Left ventricle myocardium inferior (tissue), 1 donor: ENCODE data around the gene GGTA1. TPM values are rescaled to one million over a fixed set of nuclear protein-coding genes. Genes with fewer than 3 reads are reported as not detected.

Source experiments
- DNase-seq: peaks from one replicate; pipeline ENCODE4 v3.0.0-alpha.2; 2020
- H3K27ac ChIP-seq: fragments of 200-600 bp; replicated peaks from 2 replicates; pipeline ENCODE4 v1.8.0; 2021
- H3K27me3 ChIP-seq: fragments of 200-600 bp; 2 replicates; pipeline ENCODE4 v1.8.0; 2021; ENCODE audit warnings: low read depth
- H3K36me3 ChIP-seq: fragments of 200-600 bp; 2 replicates; pipeline ENCODE4 v1.8.0; 2021
- H3K4me1 ChIP-seq: fragments of 200-600 bp; 2 replicates; pipeline ENCODE4 v1.8.0; 2021
- H3K4me3 ChIP-seq: fragments of 200-600 bp; 2 replicates; pipeline ENCODE4 v1.8.0; 2021; ENCODE audit warnings: mild to moderate bottlenecking, moderate library complexity
- H3K9me3 ChIP-seq: fragments of 200-600 bp; replicated peaks from 2 replicates; pipeline ENCODE4 v1.8.0; 2021
- intact Hi-C: fragments of 100-400 bp; cut with micrococcal nuclease; formaldehyde crosslinking; loops from one replicate; pipeline ENCODE4 v1.11.0; 2022
- total RNA-seq: library from RNA; stranded (reverse); fragmentation: NEBNext Ultra II Directional; extraction: Animal tissue kit (Norgen Biotek cat#: 25700); gene quantifications from one replicate; pipeline ENCODE4 v1.2.1, GENCODE V29; 2021
- TF ChIP-seq, protein P1 (sequence below): fragments of 200-600 bp; IDR thresholded peaks from 2 replicates; pipeline ENCODE4 v1.8.0; 2021; ENCODE audit warnings: antibody characterized with exemption, mild to moderate bottlenecking, borderline replicate concordance
- donor health status: DM: no; HTN: yes; CAD: no; lungs with severe emphysema.

Gene GGTA1
- total RNA-seq, 1 donor from 2014 or later: 34.1 TPM

- Histone ChIP-seq H3K27ac (peak overlapping the region; percentile 38), H3K4me1 (peaks cover 49% of the 10 kb centered on the region), H3K27me3 (no peaks in the 10 kb centered on the region), H3K4me3 (no peak overlapping the region), H3K36me3 (peaks cover 3% of the 10 kb centered on the region), H3K9me3 (no peaks in the 10 kb centered on the region)
- no peak for DNase-seq
- TF ChIP-seq, protein P1, sequence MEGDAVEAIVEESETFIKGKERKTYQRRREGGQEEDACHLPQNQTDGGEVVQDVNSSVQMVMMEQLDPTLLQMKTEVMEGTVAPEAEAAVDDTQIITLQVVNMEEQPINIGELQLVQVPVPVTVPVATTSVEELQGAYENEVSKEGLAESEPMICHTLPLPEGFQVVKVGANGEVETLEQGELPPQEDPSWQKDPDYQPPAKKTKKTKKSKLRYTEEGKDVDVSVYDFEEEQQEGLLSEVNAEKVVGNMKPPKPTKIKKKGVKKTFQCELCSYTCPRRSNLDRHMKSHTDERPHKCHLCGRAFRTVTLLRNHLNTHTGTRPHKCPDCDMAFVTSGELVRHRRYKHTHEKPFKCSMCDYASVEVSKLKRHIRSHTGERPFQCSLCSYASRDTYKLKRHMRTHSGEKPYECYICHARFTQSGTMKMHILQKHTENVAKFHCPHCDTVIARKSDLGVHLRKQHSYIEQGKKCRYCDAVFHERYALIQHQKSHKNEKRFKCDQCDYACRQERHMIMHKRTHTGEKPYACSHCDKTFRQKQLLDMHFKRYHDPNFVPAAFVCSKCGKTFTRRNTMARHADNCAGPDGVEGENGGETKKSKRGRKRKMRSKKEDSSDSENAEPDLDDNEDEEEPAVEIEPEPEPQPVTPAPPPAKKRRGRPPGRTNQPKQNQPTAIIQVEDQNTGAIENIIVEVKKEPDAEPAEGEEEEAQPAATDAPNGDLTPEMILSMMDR: no peak
- intact Hi-C loops: no loop called here
Measured at GRCh38 chr9:121453232-121453892, 46.3 kb downstream of the GGTA1 start.

- DNase-seq: no peak
- Histone ChIP-seq H3K36me3 (peaks cover 3% of the 10 kb centered on the region), H3K4me3 (no peak overlapping the region), H3K9me3 (no peaks in the 10 kb centered on the region), H3K4me1 (peaks cover 59% of the 10 kb centered on the region), H3K27me3 (no peaks in the 10 kb centered on the region), H3K27ac (no peak overlapping the region)
- TF ChIP-seq, protein P1: no peak
- intact Hi-C loops: no loop called here
Measured at GRCh38 chr9:121452085-121452484, 47.6 kb downstream of the GGTA1 start.

- intact Hi-C loops: no loop called here
- peaks cover 64% of the 10 kb centered on the region for H3K4me1 ChIP-seq
- no peaks in the 10 kb centered on the region for H3K36me3 ChIP-seq
- no peak for DNase-seq
- TF ChIP-seq, protein P1: no peak
- H3K4me3 ChIP-seq: no peak overlapping the region
- H3K27me3 ChIP-seq: no peaks in the 10 kb centered on the region
- H3K9me3 ChIP-seq: no peaks in the 10 kb centered on the region
- H3K27ac ChIP-seq: no peak overlapping the region
Measured at GRCh38 chr9:121451586-121451985, 48.1 kb downstream of the GGTA1 start.

DNA sequence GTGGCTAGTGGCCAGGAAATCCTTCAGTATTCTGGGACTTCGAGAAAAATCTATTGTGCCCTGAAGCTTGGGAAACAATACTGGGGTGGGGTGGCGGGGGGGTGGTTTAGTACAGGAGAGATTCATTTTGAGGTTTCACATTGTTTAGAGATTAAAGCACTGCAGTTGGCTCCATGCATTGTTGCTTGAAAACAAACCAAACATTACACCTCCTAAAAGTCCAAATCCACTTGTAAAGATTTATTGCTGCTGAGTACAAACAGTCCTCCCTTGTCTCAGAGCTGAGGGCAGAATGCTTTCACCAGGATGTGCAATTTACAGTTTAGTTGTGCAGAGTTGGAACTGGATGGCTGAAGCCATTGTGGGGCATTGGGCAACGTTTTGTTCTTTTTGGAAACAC, 49.4 kb downstream of the GGTA1 start:
- no peaks in the 10 kb centered on the region for H3K9me3 ChIP-seq
- H3K4me3 ChIP-seq: no peak overlapping the region
- H3K36me3 ChIP-seq: no peaks in the 10 kb centered on the region
- peaks cover 73% of the 10 kb centered on the region for H3K4me1 ChIP-seq
- DNase-seq: no peak
- no peaks in the 10 kb centered on the region for H3K27me3 ChIP-seq
- peak overlapping the region; percentile 86 for H3K27ac ChIP-seq
- TF ChIP-seq, protein P1: no peak
- intact Hi-C loops: no loop called here

DNA sequence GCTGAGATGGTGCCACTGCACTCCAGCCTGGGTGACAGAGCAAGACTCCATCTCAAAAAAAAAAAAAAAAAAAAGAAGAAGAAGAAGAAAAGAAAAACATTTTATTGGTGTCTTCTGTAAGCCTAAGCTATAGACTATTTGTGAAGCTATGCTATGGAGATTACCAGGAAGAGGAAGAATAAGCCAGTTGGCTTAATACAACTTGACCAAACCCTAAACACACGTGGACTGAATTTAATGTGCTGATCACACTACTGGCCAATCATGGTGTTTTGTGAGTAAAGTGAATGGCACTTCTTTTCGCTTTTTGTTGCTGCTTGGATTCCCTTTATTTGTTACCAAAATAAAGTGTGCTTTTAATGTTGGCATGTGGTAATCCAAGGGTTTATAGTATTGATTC, 49.9 kb downstream of the GGTA1 start:
- Histone ChIP-seq H3K27me3 (no peaks in the 10 kb centered on the region), H3K36me3 (no peaks in the 10 kb centered on the region), H3K4me3 (no peak overlapping the region), H3K27ac (peak overlapping the region; percentile 86), H3K4me1 (peaks cover 73% of the 10 kb centered on the region), H3K9me3 (no peaks in the 10 kb centered on the region)
- intact Hi-C loops: no loop called here
- no peak for DNase-seq
- TF ChIP-seq, protein P1: no peak
